HG03196 (cell line): ENCODE data around the gene HMG20A.
"Not testable (repeated sequence)": the region's sequence is repeated elsewhere in the genome, so short reads cannot be mapped to it uniquely, and the experiment has no call there.

Experiments used
- ATAC-seq: cut with Tn5 transposase; IDR thresholded peaks from one replicate; pipeline ENCODE4 v1.9.1; 2021; ENCODE audit not compliant: unreplicated experiment

Gene HMG20A

GRCh38 chr15:77420610-77421369 lies at the start of gene HMG20A:
Gene HMG20A, plus strand, starts transcription at chr15:77420888. Its CDS starts 37,520 bp downstream, at chr15:77458408.
- peak; percentile 38 for ATAC-seq

DNA sequence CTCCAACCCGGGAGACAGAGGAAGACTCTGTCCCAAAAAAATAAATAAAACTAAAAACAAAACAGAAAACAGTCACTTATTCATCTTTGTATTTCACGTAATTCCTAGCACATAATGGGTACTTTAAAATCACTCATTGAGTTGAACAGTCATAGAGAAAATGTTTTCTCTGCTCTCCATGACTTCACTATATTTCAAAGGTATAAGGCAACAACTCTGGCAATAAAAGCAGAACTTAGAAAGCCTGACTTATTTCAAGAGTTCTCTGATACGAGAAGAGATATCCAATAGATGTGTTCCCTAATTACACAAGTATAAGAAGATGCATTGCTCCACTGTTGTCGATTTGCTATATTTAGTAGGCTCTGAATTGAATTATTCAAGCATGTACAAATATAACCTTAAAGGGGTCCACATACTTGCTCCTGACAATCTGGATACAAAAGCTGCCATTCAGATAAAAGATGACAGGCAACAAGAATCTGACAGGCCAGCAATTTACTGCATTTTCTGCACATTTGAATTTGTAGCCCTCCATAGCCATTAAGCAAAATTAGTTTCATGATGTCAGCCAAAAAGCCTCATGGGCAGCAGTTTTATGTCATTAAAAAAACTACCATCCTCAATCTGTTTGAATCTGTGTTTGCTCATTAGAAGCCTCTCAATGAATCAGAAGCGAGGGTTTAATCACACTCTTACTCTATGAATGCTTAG lies 48.7 kb upstream of the HMG20A start:
- no peak for ATAC-seq

DNA sequence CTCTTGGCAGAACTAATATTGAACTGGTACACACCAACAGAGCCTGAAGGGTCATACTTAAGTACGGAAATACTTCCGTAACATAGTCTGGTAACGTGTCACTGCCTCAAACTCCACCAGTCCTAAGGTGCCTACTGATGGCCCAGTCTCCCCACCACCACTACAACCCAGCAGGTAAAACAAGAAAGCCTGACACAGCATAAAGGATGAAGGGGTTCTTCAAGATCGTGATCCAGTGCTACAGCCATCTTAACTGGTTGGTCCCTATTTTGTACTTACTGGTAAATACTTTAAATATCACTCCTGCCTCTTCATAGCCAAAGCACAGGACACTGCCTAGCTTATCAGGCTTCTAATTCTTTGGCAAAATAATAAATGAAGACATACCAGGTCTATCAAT lies 47.2 kb upstream of the HMG20A start:
- ATAC-seq: no peak

DNA sequence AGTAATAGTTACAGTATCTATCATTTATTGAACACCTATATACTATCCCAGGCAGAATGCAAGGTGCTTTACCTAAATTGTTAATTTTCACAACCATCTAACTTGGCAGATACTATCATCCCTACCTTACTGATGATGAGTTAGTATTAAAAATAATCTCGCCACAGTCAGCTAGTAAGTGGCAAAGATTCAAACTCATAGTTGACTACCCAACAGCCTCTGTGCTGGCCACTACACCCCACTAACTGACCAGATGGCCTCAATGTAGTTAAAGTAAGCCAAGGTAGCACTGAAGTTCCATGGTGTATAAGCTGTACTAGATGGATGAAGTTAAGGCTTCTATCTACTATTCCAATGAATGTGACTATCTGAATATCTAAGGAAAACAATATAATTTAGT lies 45.6 kb upstream of the HMG20A start:
- ATAC-seq: no peak

- ATAC-seq: no peak
These were observed 43.9 kb upstream of the HMG20A start for GRCh38 chr15:77376770-77377169.

DNA sequence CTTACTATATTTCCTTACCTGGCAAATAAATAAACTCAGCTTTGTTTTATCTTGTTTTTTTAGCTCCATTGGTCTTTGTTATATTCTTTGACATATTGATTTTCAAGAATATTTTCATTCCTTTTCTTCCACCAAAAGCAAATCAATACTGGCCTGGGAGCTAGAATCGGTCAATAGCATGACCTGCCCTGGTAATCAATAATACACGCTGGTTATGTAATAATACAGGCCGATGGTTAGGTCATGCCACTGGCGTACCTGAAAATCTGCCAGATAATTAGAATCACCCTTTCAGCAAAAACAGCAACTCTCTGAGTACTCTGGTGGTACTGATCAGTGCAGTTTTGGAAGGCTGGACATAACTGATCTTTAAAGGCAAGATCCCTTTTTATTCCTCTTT lies 40.7 kb upstream of the HMG20A start:
- ATAC-seq: no peak

DNA sequence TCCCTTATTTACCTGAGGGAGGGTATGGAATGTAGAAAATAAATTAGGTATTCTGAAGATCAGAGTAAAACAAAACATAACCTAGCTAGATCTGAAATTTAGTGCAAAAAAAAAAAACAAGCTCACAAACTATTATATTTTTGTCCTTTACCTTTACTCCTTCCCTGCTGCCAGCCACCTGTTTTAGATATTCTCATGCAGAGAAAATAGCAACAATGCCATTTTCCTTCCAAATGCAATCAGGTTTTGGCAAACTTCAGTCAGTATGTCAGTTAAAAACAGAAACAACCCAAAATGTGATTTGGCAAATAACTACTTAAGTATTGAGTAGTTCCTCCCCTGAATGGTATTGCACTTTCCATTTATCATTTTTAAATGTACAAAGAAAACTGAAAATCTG lies 36.6 kb upstream of the HMG20A start:
- ATAC-seq: no peak

DNA sequence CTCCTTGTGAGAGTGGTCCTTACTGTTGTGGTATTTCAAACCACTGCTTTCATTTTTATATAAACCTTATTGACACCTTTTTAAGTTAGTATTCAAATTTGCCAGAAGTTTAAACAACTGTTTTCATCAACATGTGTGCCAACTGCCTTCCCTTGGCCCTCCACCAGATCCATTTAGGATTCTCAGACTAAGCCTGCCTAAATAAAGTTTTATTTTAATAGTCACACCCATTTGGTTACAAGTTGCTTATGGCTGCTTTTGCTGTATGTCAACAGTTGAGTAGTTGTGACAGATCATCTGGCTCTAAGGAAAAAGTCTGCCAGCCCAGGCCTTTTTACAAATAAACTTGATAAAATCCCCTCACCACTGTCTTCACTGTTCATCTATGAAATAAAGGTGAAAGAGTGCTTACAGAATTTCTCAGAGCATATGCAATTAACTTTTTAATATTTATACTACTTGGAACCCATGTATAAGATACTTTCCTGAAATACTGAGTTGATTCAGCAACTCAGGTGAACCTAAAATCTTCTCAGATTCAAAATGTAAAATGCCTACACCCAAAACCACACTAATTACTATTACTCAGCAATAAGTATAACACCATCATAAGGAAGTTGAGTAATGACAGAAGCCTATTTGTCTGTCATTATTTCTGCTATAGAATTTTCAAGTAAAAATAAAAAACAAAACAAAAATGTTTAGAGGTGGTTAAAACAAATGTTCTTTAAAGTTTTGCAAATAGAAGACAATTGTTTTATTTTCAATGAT lies 35.9 kb upstream of the HMG20A start:
- ATAC-seq: no peak

GRCh38 chr15:77386626-77387025 lies 34.1 kb upstream of the HMG20A start:
- no peak for ATAC-seq

- ATAC-seq: no peak
These were observed 33.2 kb upstream of the HMG20A start for GRCh38 chr15:77387365-77388105.

DNA sequence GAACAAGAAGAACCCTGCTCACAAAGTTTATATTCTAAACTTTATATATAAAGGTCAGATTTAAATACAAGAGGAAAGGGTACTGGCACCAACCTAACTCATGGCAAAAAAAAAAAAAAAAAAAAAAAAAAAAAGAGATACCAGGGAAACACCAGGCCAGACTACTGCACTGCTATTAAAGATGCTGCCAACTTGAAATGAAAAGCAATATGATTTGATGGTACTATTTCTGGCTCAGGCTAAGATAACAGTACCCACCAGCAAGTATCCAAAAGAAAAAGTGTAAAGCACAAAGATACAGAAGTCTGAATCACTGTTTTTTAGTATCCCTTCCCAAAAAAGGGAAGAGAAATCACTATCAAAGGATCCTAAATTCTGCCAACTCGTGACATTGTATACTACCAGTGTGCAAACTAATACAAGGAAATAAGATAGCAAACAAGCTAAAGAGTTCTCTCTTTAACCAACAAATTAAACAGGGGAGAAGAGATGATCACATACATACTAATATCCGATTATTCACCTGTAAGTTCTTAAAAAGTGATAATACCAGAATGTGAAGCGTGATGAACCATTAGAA lies 29.2 kb upstream of the HMG20A start:
- ATAC-seq: no peak

DNA sequence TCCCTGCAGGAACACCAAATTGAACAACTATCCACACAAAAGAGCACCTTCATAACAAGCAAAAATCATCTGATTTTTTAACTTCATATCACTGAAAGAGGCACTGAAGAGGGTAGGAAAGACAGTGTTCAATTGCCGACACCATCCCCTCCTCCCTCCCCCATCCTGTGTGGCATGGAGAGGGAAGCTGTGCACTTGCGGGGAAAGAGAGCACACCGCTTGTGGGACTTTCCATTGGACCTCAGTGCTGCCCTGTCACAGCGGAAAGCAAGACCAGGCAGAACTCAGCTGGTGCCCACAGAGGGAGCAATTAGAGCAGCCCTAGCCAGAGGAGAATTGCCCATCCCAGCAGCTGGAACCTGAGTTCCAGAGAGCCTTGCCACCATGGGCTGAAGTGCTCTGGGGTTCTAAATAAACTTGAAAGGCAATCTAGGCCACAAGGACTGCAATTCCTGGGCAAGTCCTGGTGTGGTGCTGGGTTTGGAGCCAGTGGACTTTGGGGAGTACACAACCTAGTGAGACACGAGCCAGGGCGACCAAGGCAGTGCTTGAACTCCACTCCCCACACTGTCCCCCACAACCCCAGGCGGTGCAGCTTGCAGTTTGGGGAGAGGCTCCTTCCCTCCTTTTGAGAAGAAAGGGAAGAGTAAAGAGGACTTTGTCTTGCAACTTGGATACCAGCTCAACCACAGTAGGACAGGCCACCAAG lies 27.8 kb upstream of the HMG20A start:
- ATAC-seq: no peak

DNA sequence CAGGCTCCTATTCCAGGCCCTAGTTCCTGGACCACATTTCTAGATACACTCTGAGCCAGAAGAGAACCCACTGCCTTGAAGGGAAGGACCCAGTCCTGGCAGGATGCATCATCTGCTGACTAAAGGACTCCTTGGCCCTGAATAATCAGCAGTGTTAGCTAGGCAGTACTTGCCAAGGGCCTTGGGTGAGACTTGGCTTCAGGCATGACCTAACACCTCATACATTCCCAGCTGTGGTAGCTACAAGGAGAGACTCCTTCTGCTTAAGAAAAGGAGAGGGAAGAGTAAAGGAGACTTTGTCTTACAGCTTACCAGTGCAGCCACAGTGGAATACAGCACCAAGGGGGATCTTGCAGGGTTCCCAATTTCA lies 27.2 kb upstream of the HMG20A start:
- no peak for ATAC-seq

GRCh38 chr15:77395013-77395774 lies 25.5 kb upstream of the HMG20A start:
- no peak for ATAC-seq

DNA sequence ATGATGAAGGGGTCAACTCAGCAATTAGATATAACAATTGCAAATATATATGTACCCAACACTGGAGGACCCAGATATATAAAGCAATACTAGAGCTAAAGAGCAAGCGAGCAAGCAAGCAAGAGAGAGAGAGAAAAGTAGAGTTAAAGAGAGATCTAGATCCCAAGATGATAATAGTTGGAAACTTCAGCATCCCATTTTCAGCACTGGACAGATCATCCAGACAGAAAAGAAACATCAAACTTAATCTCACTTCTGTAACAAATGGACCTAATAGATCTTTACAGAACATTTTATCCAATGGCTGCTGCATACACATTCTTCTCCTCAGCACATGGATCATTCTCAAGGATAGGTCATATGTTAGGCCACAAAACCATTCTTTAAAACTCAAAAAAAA lies 24.0 kb upstream of the HMG20A start:
- ATAC-seq: no peak

- ATAC-seq: no peak
These were observed 21.8 kb upstream of the HMG20A start for GRCh38 chr15:77398927-77399326.

DNA sequence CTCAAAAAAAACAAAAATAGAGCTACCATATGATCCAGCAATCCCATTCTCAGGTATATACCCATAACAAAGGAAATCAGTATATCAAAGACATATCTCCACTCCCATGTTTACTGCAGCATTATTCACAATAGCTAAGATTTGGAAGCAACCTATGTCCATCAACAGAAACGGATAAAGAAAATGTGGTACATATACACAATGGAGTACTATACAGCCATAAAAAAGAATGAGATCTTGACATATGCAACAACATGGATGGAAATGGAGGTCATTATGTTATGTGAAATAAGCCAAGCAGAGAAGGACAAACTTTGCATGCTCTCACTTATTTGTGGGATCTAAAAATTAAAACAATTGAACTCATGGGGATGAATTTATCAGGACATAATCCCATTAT lies 20.4 kb upstream of the HMG20A start:
- ATAC-seq: no peak

DNA sequence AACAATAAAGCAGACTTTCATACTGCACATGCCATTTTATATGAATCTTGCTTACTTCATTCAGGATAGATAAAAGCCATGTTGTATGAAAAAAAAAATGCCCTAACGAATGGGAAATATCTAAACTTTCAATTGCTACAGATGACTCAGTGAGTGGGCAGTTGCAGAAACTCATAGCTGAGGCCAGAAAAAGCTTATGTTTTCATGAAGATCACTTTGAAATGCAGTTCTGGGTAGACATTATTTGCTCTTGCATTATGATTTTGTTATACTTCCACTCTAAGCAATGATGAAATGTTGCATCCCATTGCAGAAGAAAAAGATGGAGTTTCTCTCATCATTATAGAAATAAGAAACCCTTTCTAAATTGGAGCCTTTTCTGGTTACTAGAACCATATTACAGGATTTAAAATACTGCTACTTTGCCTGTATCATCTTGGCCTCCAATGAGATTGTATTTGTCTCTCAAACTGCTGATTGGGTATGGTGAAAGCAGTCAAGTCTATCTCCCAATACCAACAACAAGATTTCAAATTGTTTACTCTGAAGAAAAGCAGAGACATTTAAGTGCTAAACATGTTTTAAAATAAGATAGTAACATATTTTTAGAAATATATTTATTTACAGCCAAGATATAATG lies 17.8 kb upstream of the HMG20A start:
- no peak for ATAC-seq

DNA sequence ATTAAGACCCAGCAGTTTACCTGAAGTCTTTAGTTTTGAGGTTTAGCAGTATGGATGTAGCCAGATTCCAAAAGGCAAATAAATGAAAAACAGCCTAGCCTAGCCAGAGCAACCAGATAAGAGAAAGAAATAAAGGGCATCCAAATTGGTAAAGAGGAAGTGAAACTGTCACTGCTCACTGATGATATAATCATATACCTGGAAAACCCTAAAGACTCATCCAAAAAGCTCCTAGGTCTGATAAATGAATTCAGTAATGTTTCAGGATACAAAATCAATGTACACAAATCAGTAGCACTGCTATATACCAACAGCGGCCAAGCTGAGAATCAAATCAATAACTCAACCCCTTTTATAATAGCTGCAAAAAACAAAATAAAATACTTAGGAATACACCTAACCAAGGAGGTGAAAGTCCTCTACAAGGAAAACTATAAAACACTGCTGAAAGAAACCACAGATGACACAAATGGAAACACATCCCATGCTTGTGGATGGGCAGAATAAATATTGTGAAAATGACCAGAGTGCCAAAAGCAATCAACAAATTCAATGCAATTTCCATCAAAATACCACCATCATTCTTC lies 14.4 kb upstream of the HMG20A start:
- ATAC-seq: not testable (repeated sequence)
